Naive thymus-derived CD4-positive, alpha-beta T cell (primary cell): ENCODE measurements around the gene ANO1. TPM values are rescaled to one million over a fixed set of nuclear protein-coding genes. Genes with fewer than 3 reads are reported as not detected.

Experiments
- ATAC-seq: fragments of 150-1000 bp; cut with Tn5 transposase; 2 replicates; pipeline ENCODE4 v1.10.0; 2021; ENCODE audit warnings: mild to moderate bottlenecking, moderate library complexity
- CTCF ChIA-PET: fragments of 350-600 bp; sonication (Branson Sonifier 250); formaldehyde crosslinking; loops from one replicate; lab custom pipeline; 2021; ENCODE audit warnings: antibody characterized with exemption; lab: Charles Lee
- POLR2A ChIA-PET: fragments of 350-600 bp; sonication (Branson Sonifier 250); formaldehyde crosslinking; loops from one replicate; lab custom pipeline; 2021; ENCODE audit warnings: antibody characterized with exemption, inconsistent platforms; lab: Charles Lee
- DNase-seq, 9 donors: peaks; one replicate each; pipeline versions ENCODE4 v3.0.0 to v3.0.0-alpha.2; 2020 to 2022; ENCODE audit warnings: mixed read lengths in 1 of 9
- H3K27ac ChIP-seq: one replicate; pipeline ENCODE4 v1.7.0; 2013; ENCODE audit warnings: mild to moderate bottlenecking, low read depth, low read length, moderate library complexity
- H3K27me3 ChIP-seq, 2 donors: one replicate each; pipeline ENCODE4 v1.7.0; 2013; ENCODE audit warnings: low read length in 2 of 2, mild to moderate bottlenecking in 2 of 2, moderate library complexity in 2 of 2; ENCODE audit not compliant: control insufficient read depth in 2 of 2, insufficient read depth in 2 of 2
- H3K36me3 ChIP-seq, 3 experiments: 1 replicate in 2 of 3; 2 replicates in 1 of 3; pipeline ENCODE4 v1.7.0; 2013; ENCODE audit warnings: low read length in 3 of 3, mild to moderate bottlenecking in 3 of 3, moderate library complexity in 1 of 3; ENCODE audit not compliant: insufficient read depth in 3 of 3, control insufficient read depth in 2 of 3
- H3K4me1 ChIP-seq, 2 donors: one replicate each; pipeline ENCODE4 v1.7.0; 2013; ENCODE audit warnings: low read length in 2 of 2, mild to moderate bottlenecking in 2 of 2, moderate library complexity in 1 of 2; ENCODE audit not compliant: control insufficient read depth in 2 of 2, insufficient read depth in 2 of 2
- H3K4me3 ChIP-seq: 2 replicates; pipeline ENCODE4 v1.7.0; 2013; ENCODE audit warnings: mild to moderate bottlenecking, low read length
- H3K9me3 ChIP-seq, 3 experiments: 1 replicate in 2 of 3; 2 replicates in 1 of 3; pipeline ENCODE4 v1.7.0; 2013; ENCODE audit warnings: low read length in 3 of 3; ENCODE audit not compliant: control insufficient read depth in 2 of 3
- H3K27ac Mint-ChIP-seq, 9 donors: one replicate each; pipeline ENCODE4 v1.8.0; 2020 to 2022; ENCODE audit warnings: mixed read lengths in 9 of 9, mild to moderate bottlenecking in 8 of 9, moderate library complexity in 5 of 9, inconsistent platforms in 2 of 9
- H3K27me3 Mint-ChIP-seq, 5 donors: one replicate each; pipeline ENCODE4 v1.8.0; 2021 to 2022; ENCODE audit warnings: mixed read lengths in 5 of 5, mild to moderate bottlenecking in 1 of 5
- H3K36me3 Mint-ChIP-seq, 5 donors: one replicate each; pipeline ENCODE4 v1.8.0; 2020 to 2022; ENCODE audit warnings: mixed read lengths in 5 of 5, mild to moderate bottlenecking in 3 of 5, inconsistent platforms in 1 of 5
- H3K4me1 Mint-ChIP-seq, 7 donors: one replicate each; pipeline ENCODE4 v1.8.0; 2020 to 2022; ENCODE audit warnings: mixed read lengths in 7 of 7, mild to moderate bottlenecking in 3 of 7, inconsistent platforms in 1 of 7
- H3K4me3 Mint-ChIP-seq, 10 donors: one replicate each; pipeline ENCODE4 v1.8.0; 2020 to 2022; ENCODE audit warnings: mild to moderate bottlenecking in 10 of 10, mixed read lengths in 10 of 10, moderate library complexity in 6 of 10, inconsistent platforms in 2 of 10
- H3K9me3 Mint-ChIP-seq, 11 donors: one replicate each; pipeline ENCODE4 v1.8.0; 2020 to 2022; ENCODE audit warnings: mixed read lengths in 11 of 11, mild to moderate bottlenecking in 4 of 11, inconsistent platforms in 1 of 11, moderate library complexity in 1 of 11
- intact Hi-C, 2 donors: fragments of 100-400 bp; cut with micrococcal nuclease; formaldehyde crosslinking; loops; one replicate each; pipeline ENCODE4 v1.15.1; 2023
- polyA plus RNA-seq, 2 donors: library from polyadenylated mRNA; unstranded; fragments of 300-500 nt; fragmentation: Illumina TruSeq; gene quantifications; one replicate each; pipeline ENCODE4 v1.2.3, GENCODE V29; 2021
- total RNA-seq, 6 experiments: library from RNA in 5 of 6; stranded (reverse) in 5 of 6; gene quantifications; 1 replicate in 5 of 6; 2 replicates in 1 of 6; pipeline ENCODE4 v1.2.3 and lab custom pipeline; 2021 to 2026

Gene ANO1
- total and polyA plus RNA-seq, 7 experiments from 2014 or later = not detected

DNA sequence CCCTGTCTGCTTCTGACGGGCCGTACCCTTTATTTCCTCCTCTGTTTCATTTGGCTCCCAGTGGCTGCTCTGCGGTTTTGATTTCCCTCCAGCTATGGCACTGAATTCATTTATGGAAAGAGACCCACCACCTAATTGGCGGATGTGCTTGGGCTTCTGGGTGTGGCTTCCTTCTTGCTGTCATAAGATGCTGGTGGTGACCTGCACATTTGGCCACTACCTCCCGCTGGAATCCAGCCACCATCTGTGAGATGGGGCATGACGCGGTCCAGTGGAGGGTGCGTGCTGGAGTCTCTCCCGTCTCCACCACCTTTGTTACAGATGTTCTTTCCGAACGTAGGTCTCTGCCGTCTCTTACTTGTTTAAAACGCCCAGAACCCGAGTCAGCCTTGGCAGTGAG lies 77.3 kb downstream of the ANO1 start:
- H3K27me3 ChIP-seq = no peaks in the 10 kb centered on the region
- H3K4me1 ChIP-seq = no peaks in the 10 kb centered on the region
- intact Hi-C loops = no loop called here
- H3K9me3 ChIP-seq = no peaks in the 10 kb centered on the region
- POLR2A ChIA-PET = no interaction called here
- H3K4me3 Mint-ChIP-seq = no peak overlapping the region
- CTCF ChIA-PET = no interaction called here
- H3K27me3 Mint-ChIP-seq = peaks cover 0 to 12% (median 0%) of the 10 kb centered on the region in 5 donors
- DNase-seq = no peak
- no peaks in the 10 kb centered on the region for H3K36me3 Mint-ChIP-seq
- no peaks in the 10 kb centered on the region for H3K36me3 ChIP-seq
- no peak overlapping the region for H3K4me3 ChIP-seq
- H3K9me3 Mint-ChIP-seq = peaks cover 0 to 2% (median 0%) of the 10 kb centered on the region in 11 donors
- H3K27ac ChIP-seq = no peak overlapping the region
- H3K4me1 Mint-ChIP-seq = no peaks in the 10 kb centered on the region
- H3K27ac Mint-ChIP-seq = no peak overlapping the region
- no peak for ATAC-seq

DNA sequence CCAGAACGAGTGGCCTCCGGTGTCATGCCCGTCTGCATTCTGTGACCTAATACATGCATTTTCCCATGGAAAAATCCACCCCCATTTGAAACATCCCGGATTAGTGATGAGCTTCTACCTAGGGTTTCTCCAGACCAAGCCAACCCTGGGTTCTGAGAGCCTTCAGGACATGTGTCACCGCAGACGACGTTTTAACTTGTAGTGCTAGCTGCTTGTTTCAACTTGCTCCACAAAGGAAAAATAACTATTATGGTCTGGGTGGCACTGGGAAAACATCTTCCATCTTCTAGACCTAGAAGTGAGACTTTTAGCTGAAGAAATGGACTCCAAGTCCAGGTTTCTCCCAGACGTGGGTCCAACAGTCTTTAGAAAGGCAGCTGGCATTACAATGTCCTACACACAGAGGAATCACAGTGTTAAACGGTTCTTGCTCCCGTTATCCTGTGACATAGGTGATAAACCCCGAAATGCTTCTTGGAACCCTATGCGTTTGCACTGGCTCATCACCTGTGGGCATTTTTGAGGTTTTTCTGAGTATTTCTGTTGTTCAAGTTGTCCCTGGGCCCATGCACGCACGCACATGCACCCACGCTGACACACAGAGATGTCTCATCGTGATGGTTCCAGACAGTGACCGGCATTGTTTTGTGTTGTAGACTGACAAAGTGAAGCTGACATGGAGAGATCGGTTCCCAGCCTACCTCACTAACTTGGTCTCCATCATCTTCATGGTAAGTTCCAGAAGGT lies 78.3 kb downstream of the ANO1 start:
- Mint-ChIP-seq H3K4me1 (no peaks in the 10 kb centered on the region), H3K27me3 (peaks cover 0 to 6% (median 0%) of the 10 kb centered on the region in 5 donors), H3K27ac (no peak overlapping the region), H3K36me3 (no peaks in the 10 kb centered on the region), H3K4me3 (no peak overlapping the region), H3K9me3 (peaks cover 0 to 2% (median 0%) of the 10 kb centered on the region in 11 donors)
- CTCF ChIA-PET = no interaction called here
- intact Hi-C loops = no loop called here
- Histone ChIP-seq H3K36me3 (no peaks in the 10 kb centered on the region), H3K27me3 (no peaks in the 10 kb centered on the region), H3K4me1 (no peaks in the 10 kb centered on the region), H3K4me3 (no peak overlapping the region), H3K9me3 (no peaks in the 10 kb centered on the region), H3K27ac (no peak overlapping the region)
- no peak for DNase-seq
- POLR2A ChIA-PET = no interaction called here
- ATAC-seq = no peak

DNA sequence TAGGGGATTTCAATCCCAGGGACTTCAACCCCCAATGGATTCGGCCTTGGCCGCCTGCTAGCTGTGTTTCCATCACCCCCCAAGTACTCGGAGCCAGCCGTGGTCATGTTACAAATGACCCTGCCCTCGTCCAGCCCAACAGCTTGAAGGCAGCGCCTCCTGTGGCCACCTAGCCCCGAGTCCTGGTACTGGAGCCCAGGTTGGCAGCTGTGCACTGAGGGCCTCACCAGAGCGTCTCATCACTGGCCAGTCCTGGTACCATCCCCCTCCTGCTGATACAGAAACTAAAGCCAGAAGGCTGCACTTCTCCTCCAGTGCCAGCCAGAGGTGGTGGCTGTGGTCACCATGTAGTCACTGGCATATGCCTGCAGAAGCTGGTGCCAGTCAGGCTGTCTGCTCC lies 80.1 kb downstream of the ANO1 start:
- H3K9me3 Mint-ChIP-seq = peaks cover 0 to 2% (median 0%) of the 10 kb centered on the region in 11 donors
- peaks cover 0 to 3% (median 0%) of the 10 kb centered on the region in 5 donors for H3K27me3 Mint-ChIP-seq
- H3K36me3 ChIP-seq = no peaks in the 10 kb centered on the region
- CTCF ChIA-PET = no interaction called here
- no peaks in the 10 kb centered on the region for H3K9me3 ChIP-seq
- ATAC-seq (no peak), DNase-seq (no peak)
- no peaks in the 10 kb centered on the region for H3K4me1 Mint-ChIP-seq
- no peaks in the 10 kb centered on the region for H3K36me3 Mint-ChIP-seq
- H3K27ac ChIP-seq = no peak overlapping the region
- no peaks in the 10 kb centered on the region for H3K4me1 ChIP-seq
- H3K27ac Mint-ChIP-seq = no peak overlapping the region
- POLR2A ChIA-PET = no interaction called here
- intact Hi-C loops = no loop called here
- no peak overlapping the region for H3K4me3 ChIP-seq
- H3K4me3 Mint-ChIP-seq = no peak overlapping the region
- no peaks in the 10 kb centered on the region for H3K27me3 ChIP-seq

DNA sequence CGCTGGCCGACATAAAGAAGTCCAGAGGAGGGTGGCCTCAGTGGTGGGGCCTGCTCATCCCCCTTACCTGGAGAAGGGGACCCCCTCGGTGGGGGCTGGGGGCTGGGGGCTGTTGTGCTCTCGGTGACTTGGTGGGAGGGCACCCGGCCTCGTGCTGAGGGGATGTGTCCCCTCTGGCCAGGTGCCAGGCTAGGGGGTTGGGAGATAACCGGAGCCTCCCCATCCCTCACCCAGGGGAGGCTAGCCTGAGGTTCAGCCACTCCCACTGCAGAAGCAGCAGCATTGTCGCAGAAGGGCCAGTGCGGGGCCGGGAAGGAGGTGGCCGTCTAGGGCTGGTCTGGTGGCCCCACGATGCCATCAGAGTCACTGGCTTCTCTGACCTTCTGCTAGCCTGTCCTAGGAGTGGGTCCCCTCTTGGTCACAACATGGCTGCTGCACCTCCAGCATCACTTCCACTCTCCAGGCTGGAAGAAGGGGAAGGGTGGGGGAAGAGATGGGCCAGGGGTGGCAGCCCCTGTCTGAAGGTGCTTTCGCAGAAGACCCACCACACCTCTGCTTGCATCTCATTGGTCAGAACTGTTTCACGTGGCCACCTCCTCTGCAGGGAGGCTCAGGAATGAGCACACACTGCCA lies 80.8 kb downstream of the ANO1 start:
- Mint-ChIP-seq H3K9me3 (peaks cover 0 to 2% (median 0%) of the 10 kb centered on the region in 11 donors), H3K4me1 (no peaks in the 10 kb centered on the region), H3K4me3 (no peak overlapping the region), H3K27ac (no peak overlapping the region), H3K36me3 (no peaks in the 10 kb centered on the region), H3K27me3 (peaks cover 0 to 3% (median 0%) of the 10 kb centered on the region in 5 donors)
- H3K27me3 ChIP-seq = no peaks in the 10 kb centered on the region
- intact Hi-C loops = no loop called here
- no peak for DNase-seq
- no peaks in the 10 kb centered on the region for H3K4me1 ChIP-seq
- no peak for ATAC-seq
- no peaks in the 10 kb centered on the region for H3K36me3 ChIP-seq
- H3K9me3 ChIP-seq = no peaks in the 10 kb centered on the region
- POLR2A ChIA-PET = no interaction called here
- no peak overlapping the region for H3K27ac ChIP-seq
- CTCF ChIA-PET = no interaction called here
- no peak overlapping the region for H3K4me3 ChIP-seq

DNA sequence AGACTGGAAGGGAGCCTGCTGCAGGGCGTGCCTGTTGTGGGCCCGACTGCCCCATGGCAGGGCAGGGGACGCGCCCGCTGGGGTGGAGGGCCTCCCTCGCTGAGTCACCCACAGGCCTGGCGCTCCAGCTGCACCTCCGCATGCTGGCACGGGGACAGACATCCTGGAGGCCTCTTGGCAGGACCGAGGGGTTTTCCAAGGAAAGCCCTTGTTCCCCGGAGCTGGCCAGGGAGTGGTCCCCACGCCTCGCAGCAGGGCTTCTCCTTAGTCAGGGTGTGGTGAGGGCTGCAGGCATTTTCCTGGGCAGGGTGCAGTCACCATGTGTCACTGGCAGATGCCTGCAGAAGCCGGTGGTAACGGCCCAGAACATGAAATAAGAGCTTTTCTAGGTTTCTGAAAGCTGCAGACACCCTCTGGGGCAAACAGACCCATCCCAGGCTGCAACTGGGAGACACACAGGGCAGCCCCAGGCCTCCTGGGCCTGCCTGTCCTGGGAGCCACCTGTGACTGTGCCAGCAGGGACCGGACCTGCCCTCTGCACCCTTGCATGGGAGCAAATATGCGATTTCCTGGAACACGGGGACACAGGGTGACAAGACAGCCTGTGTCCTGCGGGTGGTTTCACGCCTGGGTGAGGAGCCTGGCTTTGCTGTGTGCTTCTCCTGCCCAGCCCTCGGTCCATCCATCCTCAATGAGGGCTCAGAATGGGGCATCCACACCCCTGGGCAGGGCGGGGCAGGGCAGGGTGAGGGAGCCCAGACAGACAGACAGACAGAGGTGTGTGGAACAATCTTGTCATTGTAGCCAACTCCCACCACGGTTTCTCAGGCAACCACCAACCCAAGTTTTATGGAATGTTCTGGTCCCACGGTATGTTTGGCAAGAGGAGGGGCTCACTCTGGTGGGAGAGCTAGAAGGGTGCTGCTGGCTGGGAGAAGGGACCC lies 81.8 kb downstream of the ANO1 start:
- Histone ChIP-seq H3K4me1 (no peaks in the 10 kb centered on the region), H3K27me3 (no peaks in the 10 kb centered on the region), H3K36me3 (no peaks in the 10 kb centered on the region), H3K4me3 (no peak overlapping the region), H3K9me3 (no peaks in the 10 kb centered on the region), H3K27ac (no peak overlapping the region)
- ChIA-PET POLR2A (no interaction called here), CTCF (interaction anchor here (0.6 kb wide), 1 partner anchor 489 kb away, joined by 3 read pairs; no protein-coding TSS in a partner anchor)
- H3K36me3 Mint-ChIP-seq = no peaks in the 10 kb centered on the region
- peaks cover 0 to 3% (median 0%) of the 10 kb centered on the region in 5 donors for H3K27me3 Mint-ChIP-seq
- ATAC-seq = no peak
- no peak for DNase-seq
- H3K4me3 Mint-ChIP-seq = no peak overlapping the region
- H3K9me3 Mint-ChIP-seq = peaks cover 0 to 2% (median 0%) of the 10 kb centered on the region in 11 donors
- H3K27ac Mint-ChIP-seq = no peak overlapping the region
- intact Hi-C loops = no loop called here
- H3K4me1 Mint-ChIP-seq = no peaks in the 10 kb centered on the region

DNA sequence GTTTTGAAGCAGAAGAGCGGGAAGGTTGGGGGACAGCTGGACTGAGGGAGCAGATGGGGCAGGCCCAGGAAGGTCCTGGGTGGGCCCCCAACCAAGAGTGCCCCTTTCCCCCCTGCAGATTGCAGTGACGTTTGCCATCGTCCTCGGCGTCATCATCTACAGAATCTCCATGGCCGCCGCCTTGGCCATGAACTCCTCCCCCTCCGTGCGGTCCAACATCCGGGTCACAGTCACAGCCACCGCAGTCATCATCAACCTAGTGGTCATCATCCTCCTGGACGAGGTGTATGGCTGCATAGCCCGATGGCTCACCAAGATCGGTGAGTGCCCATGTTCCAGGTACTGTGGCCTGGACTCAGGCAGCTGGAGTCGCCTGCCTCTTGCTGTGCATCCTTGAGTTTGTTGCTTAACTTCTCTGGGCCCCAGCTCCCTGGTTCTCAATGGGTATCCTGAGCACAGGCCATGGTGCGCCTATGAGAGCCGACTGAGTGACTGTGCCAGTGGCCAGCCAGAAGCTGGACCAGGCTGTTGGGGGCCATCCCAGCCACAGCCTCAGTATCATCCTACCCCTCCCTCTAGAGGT lies 83.0 kb downstream of the ANO1 start:
- H3K4me3 Mint-ChIP-seq = no peak overlapping the region
- POLR2A ChIA-PET = no interaction called here
- Histone ChIP-seq H3K9me3 (no peaks in the 10 kb centered on the region), H3K4me3 (no peak overlapping the region), H3K4me1 (no peaks in the 10 kb centered on the region), H3K36me3 (no peaks in the 10 kb centered on the region), H3K27me3 (no peaks in the 10 kb centered on the region), H3K27ac (no peak overlapping the region)
- peaks cover 0 to 3% (median 0%) of the 10 kb centered on the region in 5 donors for H3K27me3 Mint-ChIP-seq
- intact Hi-C loops = no loop called here
- no peak for ATAC-seq
- no peaks in the 10 kb centered on the region for H3K36me3 Mint-ChIP-seq
- H3K4me1 Mint-ChIP-seq = no peaks in the 10 kb centered on the region
- DNase-seq = no peak
- H3K27ac Mint-ChIP-seq = no peak overlapping the region
- CTCF ChIA-PET = interaction anchor here (0.6 kb wide), 1 partner anchor 40 kb away, joined by 3 read pairs; no protein-coding TSS in a partner anchor
- peaks cover 0 to 2% (median 0%) of the 10 kb centered on the region in 11 donors for H3K9me3 Mint-ChIP-seq
